Measurements from ENCODE around the gene STAT5A. TPM values are rescaled to one million over a fixed set of nuclear protein-coding genes. Genes with fewer than 3 reads are reported as not detected.

Gene STAT5A
- total and polyA plus RNA-seq, 9 of the 15 experiments (the other 6 are each of a cell fraction or from before 2014, with no cell fraction given) = 79.9 to 415 (median 196) TPM

- Histone ChIP-seq H3K4me2 (ENCODE audit: insufficient read depth, low read length) (no peak overlapping the region), H4K20me1 (replicated peaks; ENCODE audit: control insufficient read depth, insufficient read depth, low read length) (no peaks in the 10 kb centered on the region), H3K79me2 (ENCODE audit: control insufficient read depth, insufficient read depth, low read length) (peaks cover 86% of the 10 kb centered on the region), H3K27ac (ENCODE audit: extremely low read depth, low read depth, low read length) (no peak overlapping the region; the same call in 2 of the 3 replicates), H3K9me1 (ENCODE audit: control insufficient read depth, insufficient read depth, low read length) (no peaks in the 10 kb centered on the region), H3K9me3 (replicated peaks; ENCODE audit: control insufficient read depth, insufficient read depth, low read depth, low read length) (no peaks in the 10 kb centered on the region), H2AFZ (ENCODE audit: low read depth, low read length) (no peak overlapping the region), H3K36me3 (ENCODE audit: control insufficient read depth, insufficient read depth, low read length) (peaks cover 11% of the 10 kb centered on the region), H3K4me1 (replicated peaks in 1 of 2; ENCODE audit: control insufficient read depth in 2 of 2, insufficient read depth in 2 of 2, low read length in 2 of 2) (peaks cover 7 to 11% of the 10 kb centered on the region in 2 experiments; a peak in 4 of 5 replicates), H3K27me3 (ENCODE audit: control insufficient read depth in 2 of 2, insufficient read depth in 2 of 2, low read length in 2 of 2) (no peaks in the 10 kb centered on the region), H3K9ac (ENCODE audit: insufficient read depth in 1 of 2, low read depth in 2 of 2, low read length in 2 of 2) (no peak overlapping the region), H3K4me3 (no peak overlapping the region)
- ChIA-PET POLR2A (interaction anchor here (0.5 to 1.7 kb wide), 3 partner anchors 9 to 35 kb away, joined by 3 to 8 read pairs (median 4); no protein-coding TSS in a partner anchor), CTCF (ENCODE audit: low intra/inter-chr PET ratio) (no interaction called here)
- intact Hi-C loops (cut with micrococcal nuclease) = no loop called here
- TF ChIP-seq FOXO4 (CRISPR knock-in tag; IDR thresholded peaks at IDR 0.05) (no peak), DACH1 (IDR thresholded peaks at IDR 0.05; ENCODE audit: partially characterized antibody) (no peak), ZNF121 (CRISPR knock-in tag; conservative IDR thresholded peaks at IDR 0.05) (peak; percentile 77), ZFP91 (CRISPR knock-in tag; IDR thresholded peaks at IDR 0.05) (no peak), LEF1 (IDR thresholded peaks at IDR 0.05) (no peak)
- FAIRE-seq (no peak), DNase-seq (ENCODE audit: extremely low read depth in 1 of 4, low spot score in 3 of 4) (no peak), ATAC-seq (peak; percentile 5; the same call in 1 of the 3 replicates)
- WGBS (ENCODE audit: insufficient coverage, low coverage, missing lambda C conversion rate) = 71% methylated on average over 6 of the region's 6 CpGs
- BruUV-seq (replicated peaks) = no TSS peak
- in situ Hi-C loops (cut with MboI) = no loop called here
These were observed 28.0 kb upstream of the STAT5A start for GRCh38 chr17:42260318-42260717.

Measured in K562 (cell line).